Endothelial cell of umbilical vein (primary cell): ENCODE results near the gene UPP2. TPM values are rescaled to one million over a fixed set of nuclear protein-coding genes. Genes with fewer than 3 reads are reported as not detected.

Experiments used
- BruUV-seq: library from RNA; stranded (reverse); fragments of 400-500 nt; replicated peaks from 2 replicates; lab custom pipeline; 2021; lab: Mats Ljungman, UMichigan
- CTCF ChIA-PET: fragments of 300-600, 350-600 bp; sonication (Branson Sonifier 250); formaldehyde crosslinking; loops from one replicate; lab custom pipeline; 2021; ENCODE audit warnings: antibody characterized with exemption, inconsistent platforms; lab: Charles Lee
- POLR2A ChIA-PET: fragments of 300-600, 350-600 bp; sonication (Branson Sonifier 250); formaldehyde crosslinking; loops from one replicate; lab custom pipeline; 2021; ENCODE audit warnings: antibody characterized with exemption, inconsistent platforms; lab: Charles Lee
- DNase-seq: peaks from one replicate; pipeline ENCODE4 v3.0.0-alpha.2; 2011; ENCODE audit warnings: low read depth, low spot score
- FAIRE-seq: peaks from 2 replicates; lab custom pipeline; 2011; peaks lifted over from hg19 to GRCh38; lab: Jason Lieb, UNC
- H2AFZ ChIP-seq: 2 replicates; pipeline ENCODE4 v1.6.0; 2012; ENCODE audit warnings: low read depth, low read length, control low read depth, inconsistent platforms
- H3K27ac ChIP-seq: 2 replicates; pipeline ENCODE4 v1.5.1; 2011; ENCODE audit warnings: low read depth, mild to moderate bottlenecking, control low read depth, low read length, moderate library complexity; ENCODE audit not compliant: insufficient read depth
- H3K27me3 ChIP-seq, 2 experiments: 2 replicates each; pipeline versions ENCODE4 v1.6.0 to v1.6.1; 2011; ENCODE audit warnings: low read length in 2 of 2, mixed read lengths in 1 of 2; ENCODE audit not compliant: control insufficient read depth in 2 of 2, insufficient read depth in 2 of 2
- H3K36me3 ChIP-seq, 2 experiments: 2 replicates in 1 of 2; 3 replicates in 1 of 2; pipeline ENCODE4 v1.5.1; 2011; ENCODE audit warnings: low read length in 2 of 2, mild to moderate bottlenecking in 1 of 2, moderate library complexity in 1 of 2; ENCODE audit not compliant: control insufficient read depth in 2 of 2, insufficient read depth in 2 of 2; ENCODE audit errors: extremely low read depth in 1 of 2
- H3K4me1 ChIP-seq: 3 replicates; pipeline ENCODE4 v1.5.1; 2011; ENCODE audit warnings: mild to moderate bottlenecking, low read length; ENCODE audit not compliant: control insufficient read depth, insufficient read depth; ENCODE audit errors: extremely low read depth
- H3K4me2 ChIP-seq: 2 replicates; pipeline ENCODE4 v1.6.1; 2011; ENCODE audit warnings: low read length, control low read depth, mixed read lengths; ENCODE audit not compliant: insufficient read depth
- H3K4me3 ChIP-seq, 3 experiments: fragments of 200-600 bp in 1 of 3; sonication (generic), shearing (Covaris generic) in 1 of 3; replicated peaks in 1 of 3; 2 replicates each; pipeline ENCODE4 v1.5.1; 2011 to 2016; ENCODE audit warnings: control low read depth in 3 of 3, low read length in 3 of 3, mild to moderate bottlenecking in 2 of 3, inconsistent platforms in 1 of 3, low read depth in 1 of 3, moderate library complexity in 1 of 3; ENCODE audit not compliant: insufficient read depth in 1 of 3
- H3K79me2 ChIP-seq: 2 replicates; pipeline ENCODE4 v1.6.0; 2012; ENCODE audit warnings: low read length, inconsistent platforms; ENCODE audit not compliant: control insufficient read depth, insufficient read depth
- H3K9ac ChIP-seq: replicated peaks from 2 replicates; pipeline ENCODE3; 2011; ENCODE audit warnings: low read length, control low read depth; ENCODE audit not compliant: insufficient read depth; ENCODE audit errors: extremely low read depth
- H3K9me1 ChIP-seq: replicated peaks from 3 replicates; pipeline ENCODE4 v1.6.0; 2011; ENCODE audit warnings: mild to moderate bottlenecking, low read length; ENCODE audit not compliant: control insufficient read depth, insufficient read depth; ENCODE audit errors: extremely low read depth
- H3K9me3 ChIP-seq: replicated peaks from 2 replicates; pipeline ENCODE4 v1.5.1; 2012; ENCODE audit warnings: low read length, inconsistent platforms; ENCODE audit not compliant: control insufficient read depth, insufficient read depth
- H4K20me1 ChIP-seq: replicated peaks from 2 replicates; pipeline ENCODE3; 2011; ENCODE audit warnings: mild to moderate bottlenecking, low read length; ENCODE audit not compliant: control insufficient read depth, insufficient read depth; ENCODE audit errors: extremely low read depth
- EZH2 ChIP-seq: IDR thresholded peaks from 2 replicates; pipeline ENCODE4 v1.6.1; 2012; ENCODE audit warnings: borderline replicate concordance, low read depth, mild to moderate bottlenecking, moderate library complexity, low read length, inconsistent platforms; ENCODE audit not compliant: severe bottlenecking
- FOS ChIP-seq: IDR thresholded peaks from 2 replicates; pipeline ENCODE4 v1.6.1; 2011; ENCODE audit warnings: mild to moderate bottlenecking, low read length, moderate library complexity, borderline replicate concordance; ENCODE audit not compliant: insufficient read depth
- GATA2 ChIP-seq: IDR thresholded peaks from 2 replicates; pipeline ENCODE4 v1.7.0; 2011; ENCODE audit warnings: low read depth, mild to moderate bottlenecking, moderate library complexity, mixed read lengths, low read length; ENCODE audit not compliant: insufficient read length, insufficient read depth
- JUN ChIP-seq: IDR thresholded peaks from 2 replicates; pipeline ENCODE4 v1.6.1; 2011; ENCODE audit warnings: borderline replicate concordance, low read depth; ENCODE audit not compliant: insufficient read length, insufficient read depth
- MYC ChIP-seq: IDR thresholded peaks from one replicate; pipeline ENCODE4 v1.6.1; 2011; ENCODE audit warnings: mild to moderate bottlenecking, low read depth, low read length
- POLR2A ChIP-seq: IDR thresholded peaks from 2 replicates; pipeline ENCODE4 v1.6.1; 2012; ENCODE audit warnings: low read depth, mild to moderate bottlenecking, control low read depth, low read length
- POLR2AphosphoS5 ChIP-seq: IDR thresholded peaks from 2 replicates; pipeline ENCODE4 v1.6.1; 2012; ENCODE audit warnings: low read depth, mild to moderate bottlenecking, control low read depth, low read length, moderate library complexity; ENCODE audit not compliant: insufficient read depth
- dilution Hi-C: fragments of 300-500 bp; cut with MboI; formaldehyde crosslinking; loops from one replicate; pipeline ENCODE4 v1.15.0; 2019; ENCODE audit warnings: low sequenced_read_pairs; ENCODE audit not compliant: extremely low pct_ligation_motif_present
- intact Hi-C: fragments of 100-400 bp; cut with micrococcal nuclease; formaldehyde crosslinking; loops from one replicate; pipeline ENCODE4 v1.10.0; 2022
- polyA plus RNA-seq, 4 experiments: library from polyadenylated mRNA; depleted of rRNA in 3 of 4; stranded (reverse) in 3 of 4; unstranded in 1 of 4; fragments of >200 nt; gene quantifications; 2 replicates each; pipeline versions ENCODE4 v1.2.1 to v1.2.3, GENCODE V29; 2011 to 2012; ENCODE audit warnings: missing spikeins in 1 of 4
- total RNA-seq: library from RNA; stranded (reverse); gene quantifications from 2 replicates; pipeline ENCODE4 v1.2.3, GENCODE V29; 2021
- TF ChIP-seq, protein P1 (sequence below), 2 donors: IDR thresholded peaks; 1 replicate in 1 of 2; 2 replicates in 1 of 2; pipeline ENCODE4 v1.5.1; 2011; ENCODE audit warnings: low read length in 2 of 2, mild to moderate bottlenecking in 2 of 2, moderate library complexity in 2 of 2, control low read depth in 1 of 2, inconsistent platforms in 1 of 2, low read depth in 1 of 2; ENCODE audit not compliant: insufficient read depth in 1 of 2; ENCODE audit errors: extremely low read depth in 1 of 2
- TF ChIP-seq, protein P2 (sequence below): IDR thresholded peaks from 2 replicates; pipeline ENCODE4 v1.6.1; 2011; ENCODE audit not compliant: insufficient read depth, insufficient read length

The UPP2 gene
- total and polyA plus RNA-seq, 2 donors (not counting 3 experiments of a cell fraction or from before 2014, with no cell fraction given), result not detected

DNA sequence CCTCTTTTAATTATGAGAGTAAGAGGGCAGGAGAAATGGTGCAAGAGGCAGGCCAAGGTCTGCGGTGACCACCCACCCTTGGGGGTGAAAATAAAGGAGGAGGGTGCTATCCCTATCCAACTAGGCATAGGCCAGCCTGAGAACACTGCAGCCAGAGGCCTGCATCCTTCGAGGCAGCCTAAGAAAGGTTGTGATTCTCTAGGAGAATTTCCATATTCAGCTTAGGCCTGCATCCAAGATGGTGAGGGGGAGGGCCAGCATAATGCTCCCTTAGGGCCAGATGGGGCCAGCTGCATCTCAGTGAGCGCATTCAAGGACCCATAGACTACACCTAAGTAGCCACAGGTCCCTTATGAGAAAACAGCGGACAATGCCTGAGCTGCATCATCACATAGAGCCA is 3.5 kb upstream of the UPP2 start:
- no peaks in the 10 kb centered on the region for H3K79me2 ChIP-seq
- no peak for FAIRE-seq
- no peaks in the 10 kb centered on the region for H4K20me1 ChIP-seq
- H3K9me3 ChIP-seq, result no peaks in the 10 kb centered on the region
- POLR2A ChIA-PET, result no interaction called here
- CTCF ChIA-PET, result no interaction called here
- BruUV-seq, result no TSS peak
- no peak overlapping the region for H2AFZ ChIP-seq
- no peak overlapping the region for H3K4me3 ChIP-seq
- H3K9ac ChIP-seq, result no peak overlapping the region
- no peaks in the 10 kb centered on the region for H3K9me1 ChIP-seq
- TF ChIP-seq, protein P1, sequence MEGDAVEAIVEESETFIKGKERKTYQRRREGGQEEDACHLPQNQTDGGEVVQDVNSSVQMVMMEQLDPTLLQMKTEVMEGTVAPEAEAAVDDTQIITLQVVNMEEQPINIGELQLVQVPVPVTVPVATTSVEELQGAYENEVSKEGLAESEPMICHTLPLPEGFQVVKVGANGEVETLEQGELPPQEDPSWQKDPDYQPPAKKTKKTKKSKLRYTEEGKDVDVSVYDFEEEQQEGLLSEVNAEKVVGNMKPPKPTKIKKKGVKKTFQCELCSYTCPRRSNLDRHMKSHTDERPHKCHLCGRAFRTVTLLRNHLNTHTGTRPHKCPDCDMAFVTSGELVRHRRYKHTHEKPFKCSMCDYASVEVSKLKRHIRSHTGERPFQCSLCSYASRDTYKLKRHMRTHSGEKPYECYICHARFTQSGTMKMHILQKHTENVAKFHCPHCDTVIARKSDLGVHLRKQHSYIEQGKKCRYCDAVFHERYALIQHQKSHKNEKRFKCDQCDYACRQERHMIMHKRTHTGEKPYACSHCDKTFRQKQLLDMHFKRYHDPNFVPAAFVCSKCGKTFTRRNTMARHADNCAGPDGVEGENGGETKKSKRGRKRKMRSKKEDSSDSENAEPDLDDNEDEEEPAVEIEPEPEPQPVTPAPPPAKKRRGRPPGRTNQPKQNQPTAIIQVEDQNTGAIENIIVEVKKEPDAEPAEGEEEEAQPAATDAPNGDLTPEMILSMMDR (IDR thresholded peaks at IDR 0.05; ENCODE audit: extremely low read depth in 1 of 2, insufficient read depth in 1 of 2, low read depth in 1 of 2, low read length in 2 of 2), result no peak
- TF ChIP-seq JUN (no peak), FOS (no peak), POLR2AphosphoS5 (no peak), POLR2A (no peak), MYC (no peak), GATA2 (no peak), EZH2 (no peak)
- TF ChIP-seq, protein P2, sequence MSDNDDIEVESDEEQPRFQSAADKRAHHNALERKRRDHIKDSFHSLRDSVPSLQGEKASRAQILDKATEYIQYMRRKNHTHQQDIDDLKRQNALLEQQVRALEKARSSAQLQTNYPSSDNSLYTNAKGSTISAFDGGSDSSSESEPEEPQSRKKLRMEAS, result no peak
- dilution Hi-C loops (no loop called here), intact Hi-C loops (no loop called here)
- no peak overlapping the region for H3K27ac ChIP-seq
- DNase-seq, result no peak
- no peak overlapping the region for H3K4me2 ChIP-seq
- no peaks in the 10 kb centered on the region for H3K4me1 ChIP-seq
- no peaks in the 10 kb centered on the region for H3K36me3 ChIP-seq
- no peaks in the 10 kb centered on the region for H3K27me3 ChIP-seq
